ENCODE results near the gene TRIM66. TPM values are rescaled to one million over a fixed set of nuclear protein-coding genes. Genes with fewer than 3 reads are reported as not detected.

The TRIM66 gene
- total RNA-seq, 4 donors from 2014 or later, result 5.2 to 31.8 (median 7.6) TPM

Small RNA genes lying within 50 kb of the gene (small RNA-seq; reads per million reads assigned to genes)
- gene SNORA3A (not detected), gene SNORA3B (8.3 reads per million, percentile 87 among the genes with 10 or more reads in this experiment)

Other genes with a start within 250 kb of the TRIM66 start
- 1 to 10 TPM in 1 of 4 donors, under 1 TPM in 3; 0.33 to 3.1 (median 0.62) TPM for gene STK33, start 88.4 kb downstream of the TRIM66 start, total RNA-seq
- 1,000 to 10,000 TPM in 3 of 4 donors, 100 to 1,000 TPM in 1; 925 to 1,376 (median 1,058) TPM for gene RPL27A, start 127 bp upstream of the TRIM66 start, total RNA-seq
- 10 to 100 TPM in 3 of 4 donors, 1 to 10 TPM in 1; 3.6 to 23.5 (median 16.1) TPM for gene AKIP1, start 228.5 kb upstream of the TRIM66 start, total RNA-seq

Data from subcutaneous adipose tissue (tissue), 4 donors.